ENCODE results near the gene DGKG.

Gene DGKG

GRCh38 chr3:186280737-186281136 lies 81.3 kb downstream of the DGKG start:
- Histone ChIP-seq H3K4me1 (ENCODE audit: insufficient read depth, poor library complexity, severe bottlenecking) (no peaks in the 10 kb centered on the region), H3K27ac (ENCODE audit: poor library complexity, severe bottlenecking) (no peak overlapping the region), H3K36me3 (ENCODE audit: low read depth) (no peaks in the 10 kb centered on the region), H3K27me3 (ENCODE audit: insufficient read depth, poor library complexity, severe bottlenecking) (no peaks in the 10 kb centered on the region), H3K9me3 (ENCODE audit: severe bottlenecking) (no peaks in the 10 kb centered on the region), H3K4me3 (ENCODE audit: severe bottlenecking) (no peak overlapping the region)
- DNase-seq (ENCODE audit: low spot score) (no peak), ATAC-seq (ENCODE audit: low read depth) (no peak)
- no peak for TF ChIP-seq CTCF (IDR thresholded peaks at IDR 0.05; ENCODE audit: poor library complexity, severe bottlenecking)

GRCh38 chr3:186277268-186277909 lies 84.6 kb downstream of the DGKG start:
- Histone ChIP-seq H3K4me3 (ENCODE audit: severe bottlenecking) (no peak overlapping the region), H3K4me1 (ENCODE audit: insufficient read depth, poor library complexity, severe bottlenecking) (no peaks in the 10 kb centered on the region), H3K36me3 (ENCODE audit: low read depth) (no peaks in the 10 kb centered on the region), H3K27ac (ENCODE audit: poor library complexity, severe bottlenecking) (no peak overlapping the region), H3K27me3 (ENCODE audit: insufficient read depth, poor library complexity, severe bottlenecking) (no peaks in the 10 kb centered on the region), H3K9me3 (ENCODE audit: severe bottlenecking) (no peaks in the 10 kb centered on the region)
- peak; percentile 62 for TF ChIP-seq CTCF (IDR thresholded peaks at IDR 0.05; ENCODE audit: poor library complexity, severe bottlenecking)
- ATAC-seq (ENCODE audit: low read depth) (peak; percentile 76), DNase-seq (ENCODE audit: low spot score) (no peak)

GRCh38 chr3:186275436-186275835 lies 86.6 kb downstream of the DGKG start:
- no peak for DNase-seq (ENCODE audit: low spot score)
- no peak for TF ChIP-seq CTCF (IDR thresholded peaks at IDR 0.05; ENCODE audit: poor library complexity, severe bottlenecking)
- Histone ChIP-seq H3K36me3 (ENCODE audit: low read depth) (no peaks in the 10 kb centered on the region), H3K27ac (ENCODE audit: poor library complexity, severe bottlenecking) (no peak overlapping the region), H3K9me3 (ENCODE audit: severe bottlenecking) (no peaks in the 10 kb centered on the region), H3K4me1 (ENCODE audit: insufficient read depth, poor library complexity, severe bottlenecking) (no peaks in the 10 kb centered on the region), H3K4me3 (ENCODE audit: severe bottlenecking) (no peak overlapping the region), H3K27me3 (ENCODE audit: insufficient read depth, poor library complexity, severe bottlenecking) (no peaks in the 10 kb centered on the region)
- no peak for ATAC-seq (ENCODE audit: low read depth)

- Histone ChIP-seq H3K27ac (ENCODE audit: poor library complexity, severe bottlenecking) (no peak overlapping the region), H3K9me3 (ENCODE audit: severe bottlenecking) (no peaks in the 10 kb centered on the region), H3K27me3 (ENCODE audit: insufficient read depth, poor library complexity, severe bottlenecking) (no peaks in the 10 kb centered on the region), H3K4me1 (ENCODE audit: insufficient read depth, poor library complexity, severe bottlenecking) (no peaks in the 10 kb centered on the region), H3K36me3 (ENCODE audit: low read depth) (no peaks in the 10 kb centered on the region), H3K4me3 (ENCODE audit: severe bottlenecking) (no peak overlapping the region)
- DNase-seq (ENCODE audit: low spot score) (no peak), ATAC-seq (ENCODE audit: low read depth) (no peak)
- no peak for TF ChIP-seq CTCF (IDR thresholded peaks at IDR 0.05; ENCODE audit: poor library complexity, severe bottlenecking)
Observed at GRCh38 chr3:186273586-186273985, 88.4 kb downstream of the DGKG start.

- H3K27me3 ChIP-seq (ENCODE audit: insufficient read depth, poor library complexity, severe bottlenecking), result no peaks in the 10 kb centered on the region
- no peaks in the 10 kb centered on the region for H3K4me1 ChIP-seq (ENCODE audit: insufficient read depth, poor library complexity, severe bottlenecking)
- H3K9me3 ChIP-seq (ENCODE audit: severe bottlenecking), result no peaks in the 10 kb centered on the region
- no peak for ATAC-seq (ENCODE audit: low read depth)
- TF ChIP-seq CTCF (IDR thresholded peaks at IDR 0.05; ENCODE audit: poor library complexity, severe bottlenecking), result no peak
- no peaks in the 10 kb centered on the region for H3K36me3 ChIP-seq (ENCODE audit: low read depth)
- no peak for DNase-seq (ENCODE audit: low spot score)
- no peak overlapping the region for H3K4me3 ChIP-seq (ENCODE audit: severe bottlenecking)
- no peak overlapping the region for H3K27ac ChIP-seq (ENCODE audit: poor library complexity, severe bottlenecking)
Observed at GRCh38 chr3:186270701-186271100, 91.3 kb downstream of the DGKG start.

All from RWPE2 (cell line).